Peyer's patch (tissue), 4 donors: ENCODE measurements around the gene TWIST1. TPM values are rescaled to one million over a fixed set of nuclear protein-coding genes. Genes with fewer than 3 reads are reported as not detected.
A peak's percentile ranks its signal among the peaks of the same experiment; 100 is the strongest.

Experiments
- DNase-seq, 3 donors: peaks; one replicate each; pipeline ENCODE4 v3.0.0-alpha.2; 2017 to 2019
- H3K27ac ChIP-seq, 4 donors: fragments of 200-600 bp; sonication (generic); one replicate each; pipeline ENCODE4 v1.5.1; 2016 to 2019
- H3K27me3 ChIP-seq, 2 donors: fragments of 200-600 bp; sonication (generic); one replicate each; pipeline ENCODE4 v1.5.1; 2019
- H3K36me3 ChIP-seq, 3 donors: fragments of 200-600 bp; sonication (generic); one replicate each; pipeline ENCODE4 v1.5.1; 2016 to 2019
- H3K4me1 ChIP-seq, 4 donors: fragments of 200-600 bp; sonication (generic); one replicate each; pipeline ENCODE4 v1.5.1; 2016 to 2019
- H3K4me3 ChIP-seq, 4 donors: fragments of 200-600 bp; sonication (generic); 1 replicate in 3 of 4; 2 replicates in 1 of 4; pipeline ENCODE4 v1.5.1; 2016 to 2019; ENCODE audit warnings: mild to moderate bottlenecking in 1 of 4
- H3K9me3 ChIP-seq, 4 donors: fragments of 200-600 bp; sonication (generic); one replicate each; pipeline ENCODE4 v1.5.1; 2016 to 2019; ENCODE audit warnings: mild to moderate bottlenecking in 1 of 4
- POLR2A ChIP-seq, 2 donors: fragments of 450-650 bp; IDR thresholded peaks; one replicate each; pipeline ENCODE4 v1.5.1; 2017; ENCODE audit warnings: antibody characterized with exemption in 2 of 2, mild to moderate bottlenecking in 2 of 2, moderate library complexity in 2 of 2
- total RNA-seq, 4 donors: library from RNA; depleted of rRNA; stranded (reverse); fragments of >200 nt; gene quantifications; one replicate each; pipeline ENCODE4 v1.1.0, GENCODE V29; 2016
- TF ChIP-seq, protein P1 (sequence below), 6 experiments: fragments of 450-650 bp in 4 of 6; fragments of 200-600 bp in 2 of 6; sonication (generic) in 1 of 6; IDR thresholded peaks; one replicate each; pipeline ENCODE4 v1.5.1; 2017 to 2019; ENCODE audit warnings: antibody characterized with exemption in 6 of 6, mild to moderate bottlenecking in 3 of 6, moderate library complexity in 1 of 6

TWIST1 gene
- total RNA-seq, 4 donors from 2014 or later = 1.1 to 2.5 TPM; not detected in 2

DNA sequence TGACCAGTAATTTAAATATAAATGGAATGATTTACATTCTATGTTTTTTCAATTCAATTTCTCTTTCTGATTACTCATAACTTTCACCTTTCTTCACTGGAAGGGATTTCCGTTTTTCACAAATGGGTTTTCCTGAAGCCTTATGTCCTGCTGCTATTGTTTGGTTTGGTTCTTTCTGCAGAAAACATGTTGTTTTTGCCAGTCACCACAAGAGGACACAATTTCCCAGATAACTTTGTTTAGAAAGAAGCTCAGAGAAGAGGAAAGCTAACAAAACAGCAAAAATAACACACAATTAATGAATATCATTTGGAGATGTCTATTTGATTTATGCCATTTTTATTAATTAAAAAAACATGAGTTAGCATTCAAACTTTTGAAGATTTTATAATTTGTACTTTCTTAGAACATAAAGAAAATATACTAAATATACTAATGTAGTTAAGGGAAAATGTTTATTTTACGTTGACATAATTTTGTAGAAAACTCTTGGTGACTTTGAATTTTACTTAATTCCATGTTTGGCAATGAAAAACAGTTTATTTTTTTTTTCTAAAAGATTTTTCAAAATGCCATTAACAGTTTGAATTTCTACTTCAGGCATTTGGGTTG, 4.6 kb upstream of the TWIST1 start:
- Histone ChIP-seq H3K4me1 (peaks cover 0 to 15% (median 0%) of the 10 kb centered on the region in 4 donors), H3K36me3 (no peaks in the 10 kb centered on the region), H3K4me3 (no peak overlapping the region), H3K27me3 (peaks cover 0 to 6% of the 10 kb centered on the region in 2 donors), H3K27ac (no peak overlapping the region), H3K9me3 (no peaks in the 10 kb centered on the region)
- DNase-seq = no peak
- TF ChIP-seq, protein P1, sequence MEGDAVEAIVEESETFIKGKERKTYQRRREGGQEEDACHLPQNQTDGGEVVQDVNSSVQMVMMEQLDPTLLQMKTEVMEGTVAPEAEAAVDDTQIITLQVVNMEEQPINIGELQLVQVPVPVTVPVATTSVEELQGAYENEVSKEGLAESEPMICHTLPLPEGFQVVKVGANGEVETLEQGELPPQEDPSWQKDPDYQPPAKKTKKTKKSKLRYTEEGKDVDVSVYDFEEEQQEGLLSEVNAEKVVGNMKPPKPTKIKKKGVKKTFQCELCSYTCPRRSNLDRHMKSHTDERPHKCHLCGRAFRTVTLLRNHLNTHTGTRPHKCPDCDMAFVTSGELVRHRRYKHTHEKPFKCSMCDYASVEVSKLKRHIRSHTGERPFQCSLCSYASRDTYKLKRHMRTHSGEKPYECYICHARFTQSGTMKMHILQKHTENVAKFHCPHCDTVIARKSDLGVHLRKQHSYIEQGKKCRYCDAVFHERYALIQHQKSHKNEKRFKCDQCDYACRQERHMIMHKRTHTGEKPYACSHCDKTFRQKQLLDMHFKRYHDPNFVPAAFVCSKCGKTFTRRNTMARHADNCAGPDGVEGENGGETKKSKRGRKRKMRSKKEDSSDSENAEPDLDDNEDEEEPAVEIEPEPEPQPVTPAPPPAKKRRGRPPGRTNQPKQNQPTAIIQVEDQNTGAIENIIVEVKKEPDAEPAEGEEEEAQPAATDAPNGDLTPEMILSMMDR (IDR thresholded peaks at IDR 0.05) = peak in 2 of 6 experiments; percentile 8
- TF ChIP-seq POLR2A (IDR thresholded peaks at IDR 0.05) = no peak

DNA sequence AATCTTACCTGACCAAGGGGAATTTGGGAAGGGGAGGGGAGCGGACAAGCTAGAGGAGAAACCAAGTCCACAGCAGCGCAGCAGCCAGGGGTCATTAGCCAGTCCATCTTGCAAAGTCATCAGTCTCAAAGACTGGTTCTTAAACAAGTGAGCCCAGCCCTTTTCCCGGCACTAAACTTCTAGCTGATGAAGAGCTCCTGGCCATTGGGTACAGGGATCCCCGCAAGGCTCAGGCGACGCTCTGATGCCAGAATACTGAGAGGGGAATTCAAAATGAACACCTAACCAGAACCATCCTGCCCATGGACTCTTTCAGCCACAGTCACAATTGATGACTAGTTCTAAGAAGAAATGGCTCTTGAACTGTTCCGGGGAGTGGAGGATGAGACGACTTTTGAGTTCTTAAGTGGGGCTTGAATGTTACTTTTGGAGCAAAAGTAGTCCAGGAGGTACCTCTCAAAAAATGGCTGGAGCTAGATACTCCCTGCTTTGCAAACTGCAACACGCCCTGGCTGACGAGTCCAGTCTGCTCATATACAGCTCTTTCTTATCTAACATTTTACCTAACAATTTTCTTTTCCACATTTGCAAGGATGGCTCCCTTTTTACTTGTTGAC, 2.5 kb upstream of the TWIST1 start:
- H3K4me3 ChIP-seq = no peak overlapping the region
- H3K36me3 ChIP-seq = no peaks in the 10 kb centered on the region
- no peak overlapping the region for H3K27ac ChIP-seq
- DNase-seq = no peak
- H3K9me3 ChIP-seq = no peaks in the 10 kb centered on the region
- TF ChIP-seq POLR2A (IDR thresholded peaks at IDR 0.05) = no peak
- TF ChIP-seq, protein P1 (IDR thresholded peaks at IDR 0.05) = no peak
- H3K4me1 ChIP-seq = peaks cover 0 to 21% (median 0%) of the 10 kb centered on the region in 4 donors
- H3K27me3 ChIP-seq = peaks cover 0 to 12% of the 10 kb centered on the region in 2 donors

DNA sequence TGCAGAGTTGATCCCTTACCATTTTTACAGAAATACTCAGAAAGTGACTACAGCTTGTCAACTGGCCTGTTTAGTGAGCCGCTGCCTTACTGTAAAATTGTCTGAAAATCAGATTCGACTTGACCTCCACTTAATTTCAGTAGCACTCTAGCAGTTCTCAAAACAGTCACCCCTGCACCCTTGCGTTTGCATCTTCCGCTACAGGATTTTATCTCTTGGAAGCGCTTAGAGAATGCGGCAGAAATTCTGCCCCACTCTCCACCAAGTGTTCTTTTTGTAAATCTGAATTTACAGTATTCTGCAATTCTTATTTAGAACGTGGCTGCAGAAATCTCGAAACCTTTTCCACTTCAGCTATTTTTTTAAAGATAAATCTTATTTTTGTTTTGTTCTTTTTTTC, 1.9 kb upstream of the TWIST1 start:
- TF ChIP-seq, protein P1 (IDR thresholded peaks at IDR 0.05) = no peak
- TF ChIP-seq POLR2A (IDR thresholded peaks at IDR 0.05) = no peak
- H3K27me3 ChIP-seq = peaks cover 0 to 12% of the 10 kb centered on the region in 2 donors
- no peak overlapping the region for H3K27ac ChIP-seq
- no peak for DNase-seq
- H3K4me1 ChIP-seq = peaks cover 0 to 21% (median 0%) of the 10 kb centered on the region in 4 donors
- H3K9me3 ChIP-seq = no peaks in the 10 kb centered on the region
- H3K36me3 ChIP-seq = no peaks in the 10 kb centered on the region
- H3K4me3 ChIP-seq = no peak overlapping the region

DNA sequence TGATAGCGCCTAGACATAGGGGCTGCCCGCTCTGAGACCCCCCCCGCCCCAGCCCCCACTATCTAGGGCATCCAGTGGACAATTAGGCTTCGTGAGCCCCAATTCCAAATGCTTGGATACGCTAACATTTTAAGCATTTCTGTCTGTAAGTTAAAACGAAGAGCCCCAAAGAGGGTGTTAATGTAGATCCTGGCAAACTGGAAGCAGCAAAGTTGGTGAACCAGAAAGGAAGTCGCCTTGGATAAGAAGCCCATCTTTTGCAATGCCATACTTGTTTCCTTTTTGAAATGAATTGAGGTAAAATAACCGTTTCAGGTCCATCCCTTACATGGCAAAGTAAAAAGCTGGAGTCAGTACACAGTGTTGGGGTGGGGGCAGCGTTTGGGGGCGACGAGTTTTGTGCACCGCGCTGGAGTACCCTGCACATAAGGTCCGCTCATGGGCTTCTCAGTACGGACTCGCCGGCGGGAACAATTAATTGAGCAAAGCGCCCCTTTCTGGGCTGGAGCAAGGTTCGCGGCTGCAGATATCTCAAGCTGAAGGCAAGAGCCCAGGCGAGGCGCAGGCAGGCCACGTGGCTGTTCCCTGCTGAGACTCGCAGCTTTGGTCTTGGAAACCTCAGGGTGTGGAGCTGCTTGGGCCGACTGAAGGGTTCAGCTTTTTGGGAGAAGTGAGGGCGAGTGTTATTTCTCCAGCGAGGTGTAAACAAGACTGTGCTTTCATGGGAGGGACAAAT, 1.4 kb upstream of the TWIST1 start:
- H3K4me3 ChIP-seq = no peak overlapping the region
- no peaks in the 10 kb centered on the region for H3K36me3 ChIP-seq
- peaks cover 0 to 21% (median 0%) of the 10 kb centered on the region in 4 donors for H3K4me1 ChIP-seq
- peaks cover 0 to 12% of the 10 kb centered on the region in 2 donors for H3K27me3 ChIP-seq
- no peak overlapping the region for H3K27ac ChIP-seq
- TF ChIP-seq, protein P1 (IDR thresholded peaks at IDR 0.05) = no peak
- TF ChIP-seq POLR2A (IDR thresholded peaks at IDR 0.05) = no peak
- no peak for DNase-seq
- no peaks in the 10 kb centered on the region for H3K9me3 ChIP-seq

DNA sequence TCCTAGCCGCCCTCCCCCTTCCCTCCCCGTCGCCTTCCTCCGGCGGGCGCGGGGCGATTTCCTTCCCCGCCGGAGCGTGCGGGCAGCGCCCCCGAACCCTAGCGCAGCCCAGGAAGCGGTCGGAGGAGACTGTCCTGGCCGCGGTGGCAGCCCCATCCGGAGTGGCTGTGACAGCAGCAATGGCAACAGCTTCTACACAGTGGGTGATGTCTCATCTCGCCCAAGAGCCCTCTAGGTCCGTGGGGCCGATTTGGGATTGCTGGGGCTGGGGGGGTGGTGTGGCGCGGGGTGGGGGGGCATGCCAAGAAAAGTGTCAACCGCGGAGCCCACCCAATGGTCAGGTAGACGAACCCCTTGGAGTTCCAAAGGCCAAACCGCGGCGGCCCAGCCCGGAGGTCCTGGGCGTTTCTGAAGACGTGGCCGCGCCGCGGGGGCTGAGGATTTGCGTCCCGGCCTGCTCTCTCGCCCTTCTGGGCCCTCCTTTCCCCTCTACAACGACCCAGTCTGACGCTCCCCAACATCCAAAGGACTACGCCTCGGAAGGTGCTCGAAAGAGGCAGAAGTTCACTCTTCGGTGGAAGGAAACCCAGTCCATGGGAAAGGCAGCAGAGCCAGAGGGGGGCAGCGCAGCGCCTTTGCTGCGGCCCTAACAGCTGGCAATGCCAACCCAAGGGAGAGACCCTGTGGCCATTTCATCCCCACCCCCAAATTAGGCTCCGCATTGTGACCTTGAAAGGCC, 603 bp upstream of the TWIST1 start:
- H3K4me3 ChIP-seq = peak overlapping the region; percentile 25 to 52 (median 48)
- TF ChIP-seq, protein P1 (IDR thresholded peaks at IDR 0.05) = no peak
- no peak for TF ChIP-seq POLR2A (IDR thresholded peaks at IDR 0.05)
- H3K9me3 ChIP-seq = no peaks in the 10 kb centered on the region
- H3K27me3 ChIP-seq = peaks cover 0 to 12% of the 10 kb centered on the region in 2 donors
- peaks cover 0 to 21% (median 0%) of the 10 kb centered on the region in 4 donors for H3K4me1 ChIP-seq
- H3K27ac ChIP-seq = no peak overlapping the region
- no peak for DNase-seq
- no peaks in the 10 kb centered on the region for H3K36me3 ChIP-seq
